Astrocyte of the hippocampus (primary cell): ENCODE data around the gene ZRANB3.

Experiments used
- DNase-seq: peaks from one replicate; pipeline ENCODE4 v3.0.0; 2011; ENCODE audit warnings: low read depth, low spot score

ZRANB3 gene

DNA sequence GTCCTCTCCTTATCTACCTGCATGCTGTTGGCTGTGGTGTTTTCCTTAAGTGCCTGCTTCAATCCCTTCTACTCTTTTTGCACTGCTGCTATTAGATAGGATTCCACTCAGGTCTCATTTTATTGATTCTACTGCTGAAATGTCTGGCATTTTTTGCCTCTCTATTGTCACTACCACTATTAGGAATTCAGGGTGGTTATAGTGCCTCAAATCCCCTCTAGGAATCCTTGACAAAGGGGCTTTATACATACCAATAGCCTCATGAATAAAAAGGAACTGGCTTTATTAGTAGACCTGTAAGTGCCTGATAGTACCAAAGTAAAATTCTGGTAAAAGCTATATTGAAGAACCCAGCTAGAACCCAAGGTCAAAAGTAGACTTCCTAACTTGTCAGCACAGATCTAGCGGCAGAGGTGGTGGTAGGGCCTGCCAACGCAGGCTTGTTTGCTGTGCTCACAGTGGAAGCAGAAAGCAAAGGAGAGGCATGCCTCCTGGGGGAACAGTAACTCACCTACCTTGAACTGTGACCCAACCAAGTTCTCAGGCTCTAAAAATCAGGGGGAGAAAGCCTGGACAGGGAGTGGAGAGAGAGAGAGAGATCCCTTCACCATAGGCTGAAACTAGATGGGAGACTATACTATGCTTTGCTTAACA is 278.1 kb downstream of the ZRANB3 start:
- DNase-seq: no peak

GRCh38 chr2:135248611-135249010 is 282.4 kb downstream of the ZRANB3 start:
- DNase-seq: no peak

GRCh38 chr2:135246711-135247270 is 284.2 kb downstream of the ZRANB3 start:
- no peak for DNase-seq

DNA sequence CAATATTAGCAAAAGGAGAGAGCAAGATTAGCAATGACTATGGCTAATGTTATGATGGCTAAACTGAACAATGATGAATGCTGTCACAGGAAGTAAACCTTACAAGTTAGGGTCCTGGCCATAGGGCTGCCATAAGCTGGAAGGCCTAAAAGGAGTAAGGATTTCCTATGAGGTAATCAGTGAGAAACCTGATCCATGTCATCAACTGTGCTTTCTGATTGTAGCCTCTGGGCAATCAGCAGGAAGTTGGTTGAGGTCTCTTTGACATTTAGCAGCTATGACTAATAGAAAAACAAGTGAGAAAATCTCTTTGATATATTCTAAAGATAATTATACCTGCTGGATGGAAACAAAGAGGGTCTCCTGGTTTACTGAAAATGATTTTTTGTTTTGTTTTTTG is 285.9 kb downstream of the ZRANB3 start:
- peak; percentile 60 for DNase-seq

DNA sequence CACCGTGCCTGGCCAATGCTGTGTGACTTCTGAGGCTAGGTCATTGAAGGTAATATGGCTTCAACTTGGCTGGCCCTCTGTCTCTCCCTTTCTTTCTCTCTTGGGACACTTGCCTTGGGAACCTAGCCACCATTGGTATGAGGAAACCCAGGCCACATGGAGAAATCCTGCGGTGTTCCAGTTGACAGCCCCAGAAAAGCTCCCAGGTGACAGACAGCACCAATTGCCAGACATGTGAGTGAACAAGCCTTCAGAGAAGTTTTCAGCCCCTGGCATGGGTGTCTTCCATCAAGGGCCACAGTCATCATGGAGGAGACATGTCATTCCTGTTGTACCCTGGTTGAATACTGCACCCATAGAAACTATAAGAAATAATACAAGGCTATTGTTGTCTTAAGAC is 292.4 kb downstream of the ZRANB3 start:
- no peak for DNase-seq

- DNase-seq: no peak
These were observed 300.9 kb downstream of the ZRANB3 start for GRCh38 chr2:135230150-135230549.

DNA sequence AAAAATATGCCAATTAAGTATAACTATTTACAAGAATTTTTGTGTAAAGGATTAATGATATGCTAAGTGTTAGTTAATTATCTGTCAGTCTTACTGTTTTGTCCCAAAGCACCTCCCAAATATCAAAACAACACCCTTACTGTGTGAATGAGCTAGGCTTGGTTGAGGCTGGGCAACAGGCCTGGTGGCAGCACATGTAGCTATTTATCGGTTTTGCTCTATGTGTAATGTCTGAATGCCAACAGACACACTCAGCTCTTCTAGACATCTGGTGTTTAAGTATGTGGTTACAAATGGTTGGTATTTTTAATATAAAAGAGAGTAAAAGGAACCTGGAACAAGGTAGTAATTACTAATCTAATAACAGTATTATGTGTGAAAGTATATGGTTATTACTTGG is 303.6 kb downstream of the ZRANB3 start:
- DNase-seq: no peak

GRCh38 chr2:135226961-135227360 is 304.1 kb downstream of the ZRANB3 start:
- DNase-seq: no peak

DNA sequence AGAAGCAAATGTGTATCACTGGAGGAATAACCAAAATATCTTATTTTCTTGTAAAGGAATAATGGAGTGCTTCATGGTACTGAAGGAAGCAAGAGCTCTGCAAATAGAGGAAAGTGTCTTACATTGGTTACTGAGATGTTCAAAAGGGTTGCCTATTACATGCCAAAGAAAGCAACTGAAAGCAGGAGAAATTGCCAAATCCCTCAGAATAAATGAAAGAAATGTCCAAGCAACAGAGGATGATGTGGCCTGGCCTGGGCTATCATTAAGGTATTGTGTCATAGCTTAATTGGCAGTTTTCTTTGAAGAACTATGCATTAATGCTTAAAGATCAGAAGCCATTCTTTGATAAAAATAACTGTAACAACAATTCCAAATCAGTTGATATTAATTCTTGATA is 305.2 kb downstream of the ZRANB3 start:
- DNase-seq: peak; percentile 14

DNA sequence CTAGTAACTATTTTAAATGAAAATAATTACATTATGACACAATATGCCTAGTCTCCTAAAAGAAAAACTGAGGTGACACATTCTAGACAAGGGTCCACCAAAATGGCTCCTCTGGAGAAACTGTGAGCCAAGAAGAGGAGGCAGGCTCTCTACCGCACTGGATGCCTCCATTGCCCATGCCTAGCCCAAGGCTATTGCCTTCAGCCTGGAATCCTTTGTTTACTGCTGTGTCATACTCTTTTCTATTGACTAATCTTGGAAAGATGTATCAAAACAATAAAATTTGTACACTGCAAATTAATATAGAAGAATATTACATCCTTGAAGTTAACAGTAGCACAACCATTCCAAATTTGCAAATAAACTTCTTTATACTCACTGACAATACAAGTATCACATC is 311.8 kb downstream of the ZRANB3 start:
- no peak for DNase-seq

- no peak for DNase-seq
These were observed 312.6 kb downstream of the ZRANB3 start for GRCh38 chr2:135218426-135218825.

- peak; percentile 69 for DNase-seq
These were observed 318.3 kb downstream of the ZRANB3 start for GRCh38 chr2:135212757-135213156.

DNA sequence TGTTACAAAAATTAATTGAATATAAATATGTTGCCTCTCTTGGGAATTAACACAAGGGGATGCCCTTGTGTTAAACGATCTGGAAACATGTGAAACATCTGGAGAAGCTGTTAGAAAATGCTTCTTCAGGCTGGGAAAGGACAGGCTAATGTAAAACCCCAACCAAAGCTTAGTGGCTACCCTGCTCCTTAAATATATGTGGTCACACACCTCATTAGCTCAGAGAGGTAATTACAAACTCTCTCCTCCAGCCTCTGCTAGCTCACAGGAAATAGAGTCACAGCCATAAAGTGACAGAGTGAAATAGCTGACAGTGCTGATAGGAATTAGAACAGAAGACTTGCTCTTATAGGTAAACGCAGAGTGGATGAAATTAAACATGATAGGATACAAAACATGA is 323.0 kb downstream of the ZRANB3 start:
- no peak for DNase-seq

DNA sequence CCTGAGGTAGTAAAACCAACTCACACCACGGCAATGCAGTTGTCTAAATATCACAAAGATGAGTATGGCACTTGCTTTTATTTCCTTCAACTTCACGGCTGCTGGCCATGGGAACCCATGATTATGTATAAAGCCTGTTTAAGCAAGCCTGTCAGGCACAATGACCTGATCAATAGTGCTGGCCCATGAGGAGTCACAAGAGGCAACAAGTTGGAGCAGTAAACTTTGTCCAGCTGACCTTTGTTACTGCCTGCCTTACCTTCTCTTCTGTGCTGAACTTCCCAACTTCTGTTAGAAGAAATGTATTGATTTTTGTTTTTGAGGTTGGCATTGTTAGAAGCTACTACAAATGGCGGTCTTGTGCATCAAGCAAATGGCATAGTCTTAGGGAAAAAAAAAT is 327.1 kb downstream of the ZRANB3 start:
- DNase-seq: no peak

GRCh38 chr2:135202751-135203150 is 328.3 kb downstream of the ZRANB3 start:
- DNase-seq: no peak

GRCh38 chr2:135198481-135198880 is 332.5 kb downstream of the ZRANB3 start:
- no peak for DNase-seq

GRCh38 chr2:135190799-135191198 is 340.2 kb downstream of the ZRANB3 start:
- no peak for DNase-seq

DNA sequence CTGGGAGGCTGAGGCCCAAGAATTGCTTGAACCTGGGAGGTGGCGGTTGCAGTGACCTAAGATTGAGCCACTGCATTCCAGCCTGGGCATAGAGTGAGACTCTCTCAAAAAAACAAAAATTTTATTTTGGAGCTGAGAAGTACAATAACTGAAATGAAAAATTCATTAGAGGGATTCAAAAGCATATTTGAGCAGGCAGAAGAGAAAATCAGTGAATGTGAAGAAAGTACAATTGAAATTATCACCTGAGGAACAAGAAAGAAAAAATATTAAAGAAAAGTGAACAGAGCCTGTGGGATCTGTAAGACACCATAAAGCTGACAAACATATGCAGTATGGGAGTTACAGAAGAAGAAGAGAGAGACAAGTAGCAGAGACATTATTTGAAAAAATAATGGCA is 341.9 kb downstream of the ZRANB3 start:
- no peak for DNase-seq

DNA sequence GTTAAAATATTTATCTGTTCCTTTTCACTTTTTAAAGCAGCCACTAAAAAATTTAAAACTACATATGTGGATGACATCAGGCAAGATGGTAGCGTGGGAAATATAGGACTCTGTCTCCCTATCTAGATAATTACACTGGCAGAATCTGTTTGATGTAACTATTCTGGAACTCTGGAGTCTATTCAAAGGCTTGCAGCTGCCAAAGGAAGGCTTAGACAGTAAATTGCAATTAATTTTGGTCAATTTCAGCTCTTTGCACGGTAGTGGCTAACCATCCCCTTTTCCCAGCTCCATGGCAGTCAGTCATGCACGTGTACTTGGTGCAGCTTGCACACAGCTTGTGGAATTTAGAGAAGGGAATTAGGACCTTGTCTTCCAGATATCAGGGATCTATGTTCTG is 343.7 kb downstream of the ZRANB3 start:
- no peak for DNase-seq

- no peak for DNase-seq
These were observed 345.0 kb downstream of the ZRANB3 start for GRCh38 chr2:135186054-135186453.

DNA sequence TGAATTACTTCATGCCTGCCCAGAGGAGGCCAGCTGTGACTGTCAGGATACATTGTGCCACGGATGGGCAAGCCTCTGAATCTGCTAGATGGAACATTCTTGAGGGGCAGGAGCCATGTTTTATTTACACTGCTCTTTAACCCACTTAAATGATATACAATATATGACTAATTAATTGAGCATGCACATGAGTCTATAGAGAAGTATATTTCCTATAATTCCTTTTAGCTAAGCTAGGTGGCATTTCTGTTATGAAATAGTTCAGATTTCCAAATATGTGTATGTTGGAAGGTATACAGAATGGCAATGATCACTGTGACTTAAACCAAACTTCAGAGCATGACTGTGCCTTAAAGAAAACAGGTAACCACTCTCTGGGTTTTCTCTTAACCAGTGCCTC is 347.2 kb downstream of the ZRANB3 start:
- DNase-seq: no peak

- no peak for DNase-seq
These were observed 348.4 kb downstream of the ZRANB3 start for GRCh38 chr2:135182601-135183000.

DNA sequence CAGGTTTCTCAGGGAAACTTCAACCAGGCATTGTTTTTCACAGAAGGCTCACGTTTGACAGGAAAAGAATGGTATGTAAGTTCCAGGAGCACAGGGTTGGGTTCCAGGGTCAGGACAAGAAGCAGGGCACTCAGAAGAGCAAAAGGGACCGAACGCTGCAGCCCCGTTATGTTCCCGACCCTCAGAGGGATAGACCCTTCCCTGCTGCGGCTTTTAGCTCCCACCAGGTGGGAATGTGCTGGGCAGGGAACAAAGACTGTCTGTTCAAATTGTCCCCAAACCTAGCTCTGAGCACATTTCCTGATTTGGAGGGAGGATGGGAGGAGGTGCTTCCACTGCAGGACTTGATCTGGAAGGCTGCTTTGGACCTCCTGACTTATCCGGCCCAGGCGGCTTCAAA is 348.8 kb downstream of the ZRANB3 start:
- no peak for DNase-seq

DNA sequence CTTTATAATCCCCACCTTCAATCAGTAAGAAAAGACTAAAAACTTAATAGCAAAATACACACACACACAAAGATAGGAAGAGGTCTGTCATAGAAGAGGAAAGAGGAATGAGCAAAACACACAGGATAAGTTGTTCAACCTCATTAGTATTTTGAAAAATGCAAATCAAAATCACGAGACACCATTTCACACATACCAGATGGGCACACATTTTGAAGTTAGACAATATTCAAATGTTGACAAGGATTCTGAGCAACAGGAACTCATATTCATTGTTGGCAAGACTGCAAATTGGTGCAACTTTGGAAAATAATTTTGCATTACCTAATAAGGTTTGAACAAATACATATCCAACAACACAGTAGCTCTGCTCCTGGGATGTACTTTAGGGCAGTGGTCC is 351.3 kb downstream of the ZRANB3 start:
- DNase-seq: no peak
